WTC11 (cell line): Measurements from ENCODE around the gene RFTN2.

Experiments used
- ARID4B ChIP-seq: sonication (generic); formaldehyde crosslinking; IDR thresholded peaks from 2 replicates; pipeline ENCODE4 v1.8.0; 2023; ENCODE audit warnings: missing genetic modification reagents, mild to moderate bottlenecking, borderline replicate concordance
- CTCF ChIP-seq: fragments of 200-600 bp; IDR thresholded peaks from 2 replicates; pipeline ENCODE4 v1.8.0; 2022; ENCODE audit warnings: antibody characterized with exemption
- MAX ChIP-seq: sonication (generic); formaldehyde crosslinking; IDR thresholded peaks from 2 replicates; pipeline ENCODE4 v1.8.0; 2022; ENCODE audit warnings: mild to moderate bottlenecking, missing genetic modification reagents
- OVOL2 ChIP-seq: fragments of 250-450 bp; sonication (Bioruptor Pico); IDR thresholded peaks from 2 replicates; pipeline ENCODE4 v1.9.0; 2021; ENCODE audit warnings: mild to moderate bottlenecking, borderline replicate concordance
- SP1 ChIP-seq: sonication (generic); formaldehyde crosslinking; conservative IDR thresholded peaks from 2 replicates; pipeline ENCODE4 v1.8.1; 2022; ENCODE audit warnings: missing genetic modification reagents
- ZNF425 ChIP-seq: fragments of 250-450 bp; sonication (Bioruptor Pico); conservative IDR thresholded peaks from 2 replicates; pipeline ENCODE4 v1.9.0; 2021; ENCODE audit warnings: mild to moderate bottlenecking
- TF ChIP-seq, protein P1 (sequence below): sonication (generic); formaldehyde crosslinking; IDR thresholded peaks from 2 replicates; pipeline ENCODE4 v1.8.1; 2023; ENCODE audit warnings: mild to moderate bottlenecking, missing genetic modification reagents, moderate library complexity

DNA sequence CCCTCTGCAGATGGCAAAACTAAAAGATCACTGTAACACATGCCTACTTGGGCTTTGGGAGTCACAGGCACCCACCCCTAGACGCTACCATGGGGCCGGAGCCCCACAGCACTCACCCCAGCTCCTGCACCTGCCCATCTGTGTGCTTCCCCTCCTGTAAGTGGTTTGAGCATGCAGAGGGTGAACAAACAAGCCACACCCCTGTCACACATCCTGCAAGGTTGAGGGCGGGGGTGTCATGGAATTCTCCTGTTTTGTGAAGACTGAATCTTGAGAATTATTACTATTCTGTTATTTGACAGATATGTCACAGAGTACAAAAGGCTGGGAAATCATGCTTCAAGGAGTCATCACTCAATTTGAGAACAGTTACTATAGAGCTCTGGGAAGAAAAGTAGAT is 60.9 kb downstream of the RFTN2 start:
- TF ChIP-seq CTCF = no peak
- TF ChIP-seq MAX = no peak
- TF ChIP-seq SP1 (CRISPR knock-in tag) = no peak
- no peak for TF ChIP-seq OVOL2 (CRISPR knock-in tag)
- TF ChIP-seq, protein P1, sequence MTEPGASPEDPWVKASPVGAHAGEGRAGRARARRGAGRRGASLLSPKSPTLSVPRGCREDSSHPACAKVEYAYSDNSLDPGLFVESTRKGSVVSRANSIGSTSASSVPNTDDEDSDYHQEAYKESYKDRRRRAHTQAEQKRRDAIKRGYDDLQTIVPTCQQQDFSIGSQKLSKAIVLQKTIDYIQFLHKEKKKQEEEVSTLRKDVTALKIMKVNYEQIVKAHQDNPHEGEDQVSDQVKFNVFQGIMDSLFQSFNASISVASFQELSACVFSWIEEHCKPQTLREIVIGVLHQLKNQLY (CRISPR knock-in tag) = no peak
- TF ChIP-seq ZNF425 = no peak
- TF ChIP-seq ARID4B (CRISPR knock-in tag) = no peak
